Stimulated activated CD8-positive, alpha-beta memory T cell treated with anti-CD3 and anti-CD28 coated beads, Interleukin-4, amount 100 ng/mL, for 48 hours (primary cell): ENCODE data around the gene ATG9B.
"Not testable (repeated sequence)": the region's sequence is repeated elsewhere in the genome, so short reads cannot be mapped to it uniquely, and the experiment has no call there.

ENCODE experiments used
- DNase-seq: peaks from one replicate; pipeline ENCODE4 v3.0.0-alpha.2; 2020

Gene ATG9B

GRCh38 chr7:151015967-151016366 lies 8.3 kb downstream of the ATG9B start:
- DNase-seq: no peak

DNA sequence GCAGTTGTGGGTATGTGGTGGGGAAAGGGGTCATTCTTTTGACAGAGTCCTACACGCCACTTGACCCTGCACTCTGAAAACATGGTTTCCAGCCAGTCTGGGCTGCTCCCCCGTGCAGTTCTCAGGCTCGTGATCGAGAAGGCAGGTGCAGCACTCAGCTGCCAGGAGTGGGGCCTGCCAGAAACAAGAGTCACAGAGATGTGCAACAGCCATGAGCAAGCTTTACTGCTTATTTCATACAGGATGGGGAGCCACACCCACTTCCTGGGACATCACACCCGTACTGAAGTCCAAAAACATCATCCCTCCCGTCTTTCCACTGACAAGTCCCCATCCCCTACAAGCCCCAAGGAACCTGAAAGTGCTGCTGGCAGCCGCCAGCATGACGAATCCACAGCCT lies 9.3 kb downstream of the ATG9B start:
- no peak for DNase-seq

GRCh38 chr7:151013733-151014497 lies 10.4 kb downstream of the ATG9B start:
- DNase-seq: peak; percentile 90

DNA sequence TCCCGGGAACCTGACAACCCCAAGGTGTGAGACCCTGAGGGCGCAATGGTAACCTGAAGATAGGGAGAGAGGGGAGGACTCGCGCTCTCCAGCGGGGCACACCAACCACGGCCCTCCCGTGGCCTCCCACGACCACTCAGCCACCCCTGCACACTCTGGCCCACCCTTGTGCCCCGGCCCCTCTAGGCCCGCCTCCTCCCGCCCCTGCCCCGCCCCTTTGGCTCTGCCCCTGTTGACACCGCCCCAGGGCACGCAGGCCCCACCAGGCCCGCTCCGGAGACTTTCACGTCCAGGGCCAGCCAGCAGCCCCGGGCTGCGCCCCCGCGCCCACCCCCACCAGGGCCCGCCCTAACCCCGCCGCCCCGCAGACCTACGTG lies 10.9 kb downstream of the ATG9B start:
- no peak for DNase-seq

DNA sequence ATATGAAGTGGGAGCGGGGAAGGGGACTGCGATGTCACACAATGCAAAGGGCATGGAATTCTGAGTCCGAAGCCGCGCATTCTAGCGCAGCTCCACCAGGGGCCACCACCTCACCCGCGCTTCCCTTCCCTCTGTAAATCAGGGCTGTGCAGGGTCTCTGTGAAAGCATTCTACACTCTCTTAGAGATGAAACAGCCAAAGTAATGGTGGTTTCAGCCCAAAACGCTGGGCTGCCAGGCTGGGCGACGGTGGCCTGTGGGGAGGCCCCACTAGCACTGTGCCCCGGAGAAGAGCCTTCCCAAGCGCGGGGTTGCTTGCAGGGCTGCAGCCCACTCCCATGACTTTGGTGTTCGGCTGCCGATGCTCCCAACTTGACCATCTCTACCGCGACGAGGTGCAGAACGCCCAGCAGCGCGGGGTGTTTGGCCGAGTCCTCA lies 11.4 kb downstream of the ATG9B start:
- no peak for DNase-seq

- DNase-seq: no peak
Observed at GRCh38 chr7:151012031-151012692, 12.1 kb downstream of the ATG9B start.

- not testable (repeated sequence) for DNase-seq
Observed at GRCh38 chr7:151011616-151012015, 12.7 kb downstream of the ATG9B start.

DNA sequence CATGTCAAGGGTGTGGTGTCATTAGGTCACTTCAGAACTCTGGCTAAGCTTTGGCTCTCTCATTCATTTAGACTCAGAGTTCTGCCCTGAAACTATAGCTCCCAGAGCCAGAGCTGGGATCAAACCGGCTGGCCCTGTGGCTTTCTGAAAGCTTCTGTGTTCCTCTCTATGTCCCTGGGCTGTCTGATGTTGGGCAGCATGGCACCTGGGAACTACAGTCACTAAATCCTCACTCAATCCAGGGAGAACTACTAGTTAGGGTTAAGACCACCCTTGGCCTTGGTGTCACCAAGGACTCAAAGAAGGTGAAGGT lies 13.2 kb downstream of the ATG9B start:
- DNase-seq: no peak

GRCh38 chr7:151010307-151011096 lies 13.8 kb downstream of the ATG9B start:
- DNase-seq: peak; percentile 58

- DNase-seq: no peak
Observed at GRCh38 chr7:151010037-151010306, 14.3 kb downstream of the ATG9B start.

DNA sequence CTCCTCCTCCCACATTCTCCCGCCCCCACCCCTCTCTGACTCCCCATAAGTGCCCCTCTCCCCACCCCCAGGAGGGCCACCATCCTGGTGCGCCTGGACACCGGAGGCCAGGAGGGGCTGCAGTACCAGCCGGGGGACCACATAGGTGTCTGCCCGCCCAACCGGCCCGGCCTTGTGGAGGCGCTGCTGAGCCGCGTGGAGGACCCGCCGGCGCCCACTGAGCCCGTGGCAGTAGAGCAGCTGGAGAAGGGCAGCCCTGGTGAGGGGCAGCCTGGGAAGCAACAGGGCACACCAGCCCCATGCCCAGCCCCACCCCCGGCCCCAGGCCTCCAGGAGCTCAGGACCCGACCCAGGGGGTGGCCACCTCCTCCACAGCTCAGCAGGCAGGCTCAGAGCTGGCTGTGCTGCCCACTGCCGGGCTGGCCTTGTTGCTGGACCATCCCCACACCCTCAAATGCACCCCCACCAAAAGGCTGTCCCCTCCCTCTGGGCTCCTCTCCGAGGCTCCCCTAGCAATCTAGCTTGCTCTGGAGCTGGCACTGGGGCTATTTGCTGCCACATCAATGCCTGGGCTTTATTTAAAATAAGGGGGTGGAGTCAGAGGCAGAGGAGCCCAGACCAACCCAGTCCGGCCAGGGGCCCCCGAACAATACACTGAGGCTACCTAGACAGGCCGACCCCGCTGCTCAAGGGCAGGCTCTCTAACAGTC lies 14.8 kb downstream of the ATG9B start:
- DNase-seq: no peak

DNA sequence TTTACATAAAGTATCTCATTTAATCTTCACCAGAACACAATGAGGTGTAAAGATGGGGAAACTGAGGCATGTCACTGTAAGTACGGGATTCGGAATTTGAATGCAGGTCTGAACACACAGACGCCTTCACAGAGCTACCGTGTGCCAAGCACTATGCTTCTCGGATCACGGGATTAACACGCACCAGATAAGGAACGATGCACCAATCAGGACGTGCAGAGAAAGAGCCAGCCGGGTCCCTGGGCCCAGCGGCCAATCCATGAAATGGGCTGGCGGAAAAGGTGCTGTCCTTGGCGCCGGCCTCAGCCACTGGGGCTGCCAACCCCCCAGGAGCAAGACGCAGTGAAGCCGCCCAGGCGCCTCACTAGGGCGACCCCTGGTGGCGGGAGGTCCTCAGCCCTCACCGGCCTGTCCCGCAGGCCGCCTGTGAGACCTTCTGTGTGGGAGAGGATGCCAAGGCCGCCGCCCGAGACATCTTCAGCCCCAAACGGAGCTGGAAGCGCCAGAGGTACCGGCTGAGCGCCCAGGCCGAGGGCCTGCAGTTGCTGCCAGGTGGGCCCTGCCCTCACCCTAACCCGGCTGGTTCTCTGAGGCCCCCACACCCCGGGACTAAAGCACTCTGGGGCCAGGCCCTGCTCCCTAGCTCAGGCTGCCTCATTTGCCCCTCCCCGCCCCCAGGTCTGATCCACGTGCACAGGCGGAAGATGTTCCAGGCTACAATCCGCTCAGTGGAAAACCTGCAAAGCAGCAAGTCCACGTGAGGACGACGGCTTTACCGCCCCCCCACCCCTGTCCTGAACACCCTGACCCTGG lies 15.6 kb downstream of the ATG9B start:
- peak; percentile 95 for DNase-seq

DNA sequence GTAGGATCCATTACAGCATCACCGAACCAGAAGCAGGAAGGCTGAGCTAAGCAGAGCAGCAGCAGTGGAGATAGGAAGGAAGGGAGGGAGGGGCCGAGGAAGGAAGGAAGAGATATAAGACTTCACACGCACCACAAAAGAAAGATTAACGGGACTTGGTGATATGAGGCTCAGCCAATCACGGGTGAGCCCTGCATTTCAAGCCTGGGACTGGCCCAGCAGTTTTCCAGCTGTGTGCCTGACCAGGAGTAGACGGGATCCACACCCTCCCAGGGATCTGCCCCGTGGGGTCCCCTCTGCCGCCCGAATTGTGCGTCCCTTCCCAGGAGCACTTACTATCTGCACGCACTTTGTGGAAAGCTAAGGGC lies 16.2 kb downstream of the ATG9B start:
- no peak for DNase-seq

DNA sequence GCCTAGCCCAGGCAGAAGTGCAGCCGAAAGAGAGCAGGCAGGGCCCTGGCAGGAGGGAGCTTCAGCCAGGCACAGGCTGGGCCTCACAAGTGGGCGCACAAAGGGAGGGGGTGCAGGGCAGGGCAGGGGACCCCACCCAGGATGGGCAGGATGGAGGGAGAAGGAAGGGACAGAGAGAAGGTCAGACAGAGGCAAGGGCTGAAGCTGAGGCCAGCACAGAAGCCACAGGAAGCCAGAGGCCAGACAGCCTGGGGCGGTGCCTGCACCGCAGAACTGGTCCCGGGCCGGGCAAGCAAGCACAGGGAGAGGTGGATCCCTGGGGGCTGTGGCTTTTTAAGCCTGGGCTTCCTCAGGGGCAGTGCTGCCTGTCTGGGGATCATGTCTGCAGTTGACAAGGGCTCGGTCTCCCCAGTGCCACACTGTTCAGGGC lies 16.8 kb downstream of the ATG9B start:
- no peak for DNase-seq

- DNase-seq: no peak
Observed at GRCh38 chr7:151006590-151007300, 17.5 kb downstream of the ATG9B start.

DNA sequence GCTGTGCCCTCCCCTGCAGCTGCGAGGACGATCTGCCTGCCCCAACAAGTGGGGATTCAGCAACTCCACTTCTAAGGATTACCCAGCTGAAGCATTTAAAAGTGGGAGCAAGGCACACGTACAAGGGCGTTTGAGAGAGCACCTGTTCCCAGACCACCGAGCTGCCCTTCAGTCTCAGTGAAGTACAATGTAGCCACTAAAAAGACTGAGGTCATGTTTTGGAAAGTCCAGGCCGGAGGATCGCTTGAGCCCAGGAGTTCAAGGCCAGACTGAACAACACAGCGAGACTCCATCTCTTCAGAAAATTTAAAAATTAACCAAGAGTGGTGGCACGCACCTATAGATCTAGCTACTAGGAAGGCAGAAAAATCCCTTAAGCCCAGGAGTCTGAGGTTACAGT lies 18.7 kb downstream of the ATG9B start:
- DNase-seq: no peak

DNA sequence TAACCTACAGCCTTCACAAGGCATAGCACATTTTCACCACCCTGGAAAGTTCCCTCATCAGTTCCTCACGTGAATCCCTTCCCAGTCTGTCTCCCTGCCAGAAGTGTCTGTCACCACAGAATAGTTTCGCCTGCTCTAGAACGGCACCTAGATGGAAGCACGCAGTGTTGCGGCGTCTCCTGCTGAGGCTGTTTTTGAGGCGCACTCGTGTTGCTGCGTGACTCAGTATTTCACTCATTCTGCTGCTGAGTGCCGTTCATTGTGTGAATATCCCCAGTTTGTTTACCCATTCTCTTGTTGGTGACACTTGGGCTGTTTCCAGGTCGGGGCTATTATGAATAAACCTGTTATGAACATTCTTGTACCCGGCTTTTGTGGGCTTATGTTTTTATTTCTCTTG lies 20.7 kb downstream of the ATG9B start:
- DNase-seq: no peak

GRCh38 chr7:151001546-151001945 lies 22.7 kb downstream of the ATG9B start:
- no peak for DNase-seq

DNA sequence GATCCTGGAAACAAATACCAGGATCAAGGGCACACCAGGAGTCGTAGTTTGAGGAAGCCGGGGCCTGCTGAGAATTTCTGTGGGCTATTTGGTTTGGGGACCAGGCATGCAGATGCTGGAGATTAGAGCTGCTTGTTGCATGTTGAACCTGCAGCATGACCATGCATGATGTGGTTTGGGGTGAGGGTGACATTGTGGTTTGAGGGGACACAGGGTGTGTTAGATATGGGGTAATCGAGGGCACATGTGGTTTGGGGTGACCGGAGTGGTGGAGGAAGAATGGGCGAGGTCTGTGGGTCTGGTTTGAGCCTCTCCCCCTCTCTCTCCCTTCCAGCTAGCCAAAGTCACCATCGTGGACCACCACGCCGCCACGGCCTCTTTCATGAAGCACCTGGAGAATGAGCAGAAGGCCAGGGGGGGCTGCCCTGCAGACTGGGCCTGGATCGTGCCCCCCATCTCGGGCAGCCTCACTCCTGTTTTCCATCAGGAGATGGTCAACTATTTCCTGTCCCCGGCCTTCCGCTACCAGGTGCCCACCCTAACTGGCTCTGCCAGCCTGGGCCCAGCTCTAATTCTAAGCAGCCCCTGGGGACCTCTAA lies 23.3 kb downstream of the ATG9B start:
- DNase-seq: no peak

DNA sequence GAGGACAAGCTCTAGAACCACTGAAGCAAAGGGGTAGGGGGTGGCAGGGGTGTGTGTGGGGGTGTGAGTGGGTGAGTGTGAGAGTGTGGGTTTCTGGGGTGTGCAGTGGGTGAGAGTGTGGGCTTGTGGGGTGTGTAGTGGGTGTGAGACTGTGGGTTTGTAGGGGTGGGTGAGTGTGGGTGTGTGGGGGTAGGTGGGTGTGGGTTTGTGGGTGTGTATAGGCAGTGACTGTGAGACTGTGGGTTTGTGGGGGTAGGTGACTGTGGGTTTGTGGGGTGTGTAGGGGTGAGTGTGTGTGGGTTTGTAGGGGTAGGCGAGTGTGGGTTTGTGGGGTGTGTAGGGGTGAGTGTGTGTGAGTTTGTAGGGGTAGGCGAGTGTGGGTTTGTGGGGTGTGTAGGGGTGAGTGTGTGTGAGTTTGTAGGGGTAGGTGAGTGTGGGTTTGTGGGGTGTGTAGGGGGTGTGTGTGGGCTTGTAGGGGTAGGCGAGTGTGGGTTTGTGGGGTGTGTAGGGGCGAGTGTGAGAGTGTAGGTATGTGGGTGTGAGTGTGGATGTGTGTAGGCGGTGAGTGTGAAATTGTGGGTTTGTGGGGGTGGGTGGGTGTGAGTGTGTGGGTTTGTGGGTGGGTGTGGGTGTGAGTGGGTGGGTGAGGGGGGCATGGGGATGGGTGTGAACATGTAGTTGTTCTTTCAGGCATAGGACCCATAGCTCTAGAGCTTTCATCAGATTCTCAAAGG lies 24.6 kb downstream of the ATG9B start:
- no peak for DNase-seq

- DNase-seq: no peak
Observed at GRCh38 chr7:150999001-150999400, 25.3 kb downstream of the ATG9B start.
